ENCODE results near the gene OTUB2. TPM values are rescaled to one million over a fixed set of nuclear protein-coding genes. Genes with fewer than 3 reads are reported as not detected.

The OTUB2 gene
- total RNA-seq, 2 donors from 2014 or later = 2.2 to 2.7 TPM

GRCh38 chr14:94001501-94002396 lies 24.4 kb upstream of the OTUB2 start:
- no peak overlapping the region for H3K4me3 ChIP-seq
- H3K27ac ChIP-seq = no peak overlapping the region
- no peaks in the 10 kb centered on the region for H3K27me3 ChIP-seq
- no peaks in the 10 kb centered on the region for H3K4me1 ChIP-seq
- intact Hi-C loops (cut with DNase I) = loop anchor here (2.0 kb wide), 1 partner anchor 61 kb away; no protein-coding TSS in a partner anchor
- DNase-seq = peak; percentile 36
- no peak overlapping the region for H3K9ac ChIP-seq (ENCODE audit: low read depth in 2 of 2, low read length in 2 of 2)
- TF ChIP-seq CTCF (IDR thresholded peaks at IDR 0.05) = peak; percentile 94
- H3K9me3 ChIP-seq = no peaks in the 10 kb centered on the region
- H3K36me3 ChIP-seq = no peaks in the 10 kb centered on the region

GRCh38 chr14:94003397-94003796 lies 22.7 kb upstream of the OTUB2 start:
- no peaks in the 10 kb centered on the region for H3K36me3 ChIP-seq
- TF ChIP-seq CTCF (IDR thresholded peaks at IDR 0.05) = no peak
- H3K27me3 ChIP-seq = no peaks in the 10 kb centered on the region
- no peak overlapping the region for H3K9ac ChIP-seq (ENCODE audit: low read depth in 2 of 2, low read length in 2 of 2)
- no peaks in the 10 kb centered on the region for H3K4me1 ChIP-seq
- no peak overlapping the region for H3K27ac ChIP-seq
- H3K4me3 ChIP-seq = no peak overlapping the region
- no peaks in the 10 kb centered on the region for H3K9me3 ChIP-seq
- DNase-seq = no peak
- intact Hi-C loops (cut with DNase I) = no loop called here

GRCh38 chr14:94004015-94004414 lies 22.1 kb upstream of the OTUB2 start:
- no peak overlapping the region for H3K9ac ChIP-seq (ENCODE audit: low read depth in 2 of 2, low read length in 2 of 2)
- intact Hi-C loops (cut with DNase I) = no loop called here

GRCh38 chr14:94005324-94006073 lies 20.6 kb upstream of the OTUB2 start:
- no peaks in the 10 kb centered on the region for H3K36me3 ChIP-seq
- no peak overlapping the region for H3K9ac ChIP-seq (ENCODE audit: low read depth in 2 of 2, low read length in 2 of 2)
- H3K4me1 ChIP-seq = no peaks in the 10 kb centered on the region
- TF ChIP-seq CTCF (IDR thresholded peaks at IDR 0.05) = no peak
- no peak overlapping the region for H3K4me3 ChIP-seq
- H3K27ac ChIP-seq = no peak overlapping the region
- intact Hi-C loops (cut with DNase I) = no loop called here
- no peak for DNase-seq
- no peaks in the 10 kb centered on the region for H3K9me3 ChIP-seq
- no peaks in the 10 kb centered on the region for H3K27me3 ChIP-seq

More at GRCh38 chr14:94004015-94004414, 22.1 kb upstream of the OTUB2 start:
- Histone ChIP-seq H3K4me1 (no peaks in the 10 kb centered on the region), H3K27me3 (no peaks in the 10 kb centered on the region), H3K4me3 (no peak overlapping the region), H3K9me3 (no peaks in the 10 kb centered on the region), H3K36me3 (no peaks in the 10 kb centered on the region), H3K27ac (no peak overlapping the region)
- DNase-seq = no peak
- TF ChIP-seq CTCF (IDR thresholded peaks at IDR 0.05) = no peak

GRCh38 chr14:94008234-94008633 lies 17.9 kb upstream of the OTUB2 start:
- no peaks in the 10 kb centered on the region for H3K27me3 ChIP-seq
- no peak overlapping the region for H3K4me3 ChIP-seq
- H3K9me3 ChIP-seq = no peaks in the 10 kb centered on the region
- TF ChIP-seq CTCF (IDR thresholded peaks at IDR 0.05) = no peak
- H3K27ac ChIP-seq = no peak overlapping the region
- H3K4me1 ChIP-seq = no peaks in the 10 kb centered on the region
- intact Hi-C loops (cut with DNase I) = no loop called here
- no peak for DNase-seq
- no peaks in the 10 kb centered on the region for H3K36me3 ChIP-seq
- H3K9ac ChIP-seq (ENCODE audit: low read depth in 2 of 2, low read length in 2 of 2) = no peak overlapping the region

Data from colonic mucosa (tissue), 4 donors.